Activated CD4-positive, alpha-beta T cell treated with anti-CD3 and anti-CD28 coated beads, Interleukin-2, amount 10 ng/mL, durations not matched to agents 7 days and 5 days (primary cell): ENCODE results near the gene MSH5. TPM values are rescaled to one million over a fixed set of nuclear protein-coding genes. Genes with fewer than 3 reads are reported as not detected.

ENCODE experiments used
- CTCF ChIA-PET: fragments of 350-600 bp; sonication (Branson Sonifier 250); formaldehyde crosslinking; loops from one replicate; lab custom pipeline; 2021; ENCODE audit warnings: antibody characterized with exemption; lab: Charles Lee
- POLR2A ChIA-PET: fragments of 350-600 bp; sonication (Branson Sonifier 250); formaldehyde crosslinking; loops from one replicate; lab custom pipeline; 2021; ENCODE audit warnings: antibody characterized with exemption; lab: Charles Lee
- DNase-seq: peaks from one replicate; pipeline ENCODE4 v3.0.0-alpha.2; 2020
- H3K27ac Mint-ChIP-seq: one replicate; pipeline ENCODE4 v1.8.0; 2021; ENCODE audit warnings: mild to moderate bottlenecking, moderate library complexity, mixed read lengths
- H3K27me3 Mint-ChIP-seq: one replicate; pipeline ENCODE4 v1.8.0; 2021; ENCODE audit warnings: mixed read lengths
- H3K36me3 Mint-ChIP-seq: one replicate; pipeline ENCODE4 v1.8.0; 2021; ENCODE audit warnings: low read depth, mixed read lengths
- H3K4me1 Mint-ChIP-seq: one replicate; pipeline ENCODE4 v1.8.0; 2021; ENCODE audit warnings: mixed read lengths
- H3K4me3 Mint-ChIP-seq: one replicate; pipeline ENCODE4 v1.8.0; 2021; ENCODE audit warnings: mild to moderate bottlenecking, moderate library complexity, mixed read lengths
- H3K9me3 Mint-ChIP-seq: one replicate; pipeline ENCODE4 v1.8.0; 2021; ENCODE audit warnings: mixed read lengths
- total RNA-seq, 2 experiments: library from RNA; stranded (reverse); gene quantifications; one replicate each; pipeline ENCODE4 v1.2.3, GENCODE V29; 2021

MSH5 gene
- 10 to 100 TPM; 56.1 to 58.0 TPM for total RNA-seq

- H3K4me1 Mint-ChIP-seq = peaks cover 56% of the 10 kb centered on the region
- peak within 1 kb of the TSS; percentile 94 for H3K4me3 Mint-ChIP-seq
- no peaks in the 10 kb centered on the region for H3K9me3 Mint-ChIP-seq
- H3K27me3 Mint-ChIP-seq = no peaks in the 10 kb centered on the region
- POLR2A ChIA-PET = interaction anchor here (0.6 to 1.3 kb wide), 4 partner anchors 10 to 123 kb away, joined by 3 to 7 read pairs (median 4); partner anchors contain the start of genes DDAH2, LSM2 and NEU1
- peaks cover 37% of the 10 kb centered on the region for H3K36me3 Mint-ChIP-seq
- DNase-seq = peak; percentile 98
- CTCF ChIA-PET = interaction anchor here (0.6 to 4.4 kb wide), 18 partner anchors 10 to 189 kb away, joined by 3 to 26 read pairs (median 4); partner anchors contain the start of genes BAG6, C6orf47, DDAH2 and GPANK1
- H3K27ac Mint-ChIP-seq = peak within 1 kb of the TSS; percentile 96
Observed at GRCh38 chr6:31739639-31740396, at the start of gene MSH5. Gene MSH5, plus strand, starts transcription at chr6:31740005. Its CDS starts 462 bp downstream, at chr6:31740467.

DNA sequence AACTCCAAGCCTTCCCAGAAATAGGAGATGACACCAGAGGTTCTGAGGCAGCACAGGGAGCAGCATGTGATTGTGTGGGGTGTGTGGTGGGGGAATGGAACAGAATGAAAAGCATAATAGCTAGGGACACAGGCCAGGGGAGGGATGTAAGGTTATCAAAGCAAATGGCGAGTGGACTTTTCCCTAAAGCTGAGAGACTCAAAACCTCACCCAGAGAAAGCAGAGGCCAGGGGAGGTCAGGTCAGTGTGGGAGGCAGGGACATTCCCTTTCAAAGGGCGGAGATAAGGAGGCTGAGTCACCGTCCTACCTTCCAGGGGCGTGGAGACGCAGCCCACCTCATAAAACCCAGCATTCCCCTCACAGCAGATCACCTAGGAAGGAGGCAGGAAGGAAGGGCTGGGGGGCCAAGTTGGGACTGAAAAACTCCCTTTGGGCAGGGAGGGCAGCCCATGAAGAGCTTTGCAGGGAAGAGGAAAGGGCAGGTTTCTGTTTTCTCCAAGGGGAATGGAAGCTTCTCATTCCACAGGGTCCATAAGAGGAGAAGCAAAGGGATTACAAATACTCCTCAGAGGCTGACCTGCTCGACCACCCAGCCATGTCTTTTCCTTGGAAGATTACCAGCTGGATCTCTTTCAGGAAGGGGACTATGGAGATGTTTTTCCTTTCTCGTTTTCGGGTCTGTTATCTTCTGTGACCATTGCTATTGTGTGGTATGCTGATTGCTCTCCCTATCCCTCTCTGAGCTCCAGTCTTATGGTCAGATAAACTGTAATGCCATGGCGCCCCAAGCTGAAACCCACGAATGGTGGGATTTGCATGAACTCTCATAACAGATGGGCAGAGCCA lies 49.4 kb upstream of the MSH5 start:
- peak overlapping the region; percentile 2 for H3K27ac Mint-ChIP-seq
- POLR2A ChIA-PET = no interaction called here
- CTCF ChIA-PET = interaction anchor here (0.5 to 1.7 kb wide), 4 partner anchors 10 to 150 kb away, joined by 3 to 4 read pairs (median 4); partner anchors contain the start of genes LY6G5C and LY6G6D
- DNase-seq = no peak
- peaks cover 59% of the 10 kb centered on the region for H3K36me3 Mint-ChIP-seq
- H3K4me1 Mint-ChIP-seq = no peaks in the 10 kb centered on the region
- no peaks in the 10 kb centered on the region for H3K27me3 Mint-ChIP-seq
- H3K4me3 Mint-ChIP-seq = no peak overlapping the region
- H3K9me3 Mint-ChIP-seq = no peaks in the 10 kb centered on the region

GRCh38 chr6:31691078-31691463 lies 48.7 kb upstream of the MSH5 start:
- H3K27ac Mint-ChIP-seq = no peak overlapping the region

GRCh38 chr6:31691564-31692108 lies 48.2 kb upstream of the MSH5 start:
- H3K36me3 Mint-ChIP-seq = peaks cover 55% of the 10 kb centered on the region
- no peaks in the 10 kb centered on the region for H3K9me3 Mint-ChIP-seq
- H3K4me3 Mint-ChIP-seq = no peak overlapping the region
- H3K4me1 Mint-ChIP-seq = no peaks in the 10 kb centered on the region
- H3K27ac Mint-ChIP-seq = no peak overlapping the region
- CTCF ChIA-PET = interaction anchor here (0.5 to 1.7 kb wide), 3 partner anchors 11 to 149 kb away, joined by 3 to 4 read pairs (median 4); partner anchors contain the start of genes C6orf47 and LY6G5C
- POLR2A ChIA-PET = no interaction called here
- no peaks in the 10 kb centered on the region for H3K27me3 Mint-ChIP-seq
- no peak for DNase-seq

More at GRCh38 chr6:31691078-31691463, 48.7 kb upstream of the MSH5 start:
- Mint-ChIP-seq H3K9me3 (no peaks in the 10 kb centered on the region), H3K4me3 (no peak overlapping the region), H3K27me3 (no peaks in the 10 kb centered on the region), H3K4me1 (no peaks in the 10 kb centered on the region), H3K36me3 (peaks cover 55% of the 10 kb centered on the region)
- no peak for DNase-seq
- ChIA-PET POLR2A (no interaction called here), CTCF (interaction anchor here (0.5 to 1.7 kb wide), 3 partner anchors 10 to 149 kb away, joined by 3 to 4 read pairs (median 4); partner anchors contain the start of gene LY6G5C)

- CTCF ChIA-PET = interaction anchor here (1.3 to 1.6 kb wide), 2 partner anchors 19 to 31 kb away, joined by 3 read pairs; partner anchors contain the start of gene C6orf47
- no peak for DNase-seq
- H3K36me3 Mint-ChIP-seq = peaks cover 55% of the 10 kb centered on the region
- H3K27ac Mint-ChIP-seq = no peak overlapping the region
- H3K27me3 Mint-ChIP-seq = no peaks in the 10 kb centered on the region
- peaks cover 3% of the 10 kb centered on the region for H3K4me1 Mint-ChIP-seq
- no peaks in the 10 kb centered on the region for H3K9me3 Mint-ChIP-seq
- POLR2A ChIA-PET = no interaction called here
- no peak overlapping the region for H3K4me3 Mint-ChIP-seq
Observed at GRCh38 chr6:31692353-31692752, 47.5 kb upstream of the MSH5 start.

GRCh38 chr6:31692886-31693285 lies 46.9 kb upstream of the MSH5 start:
- H3K4me1 Mint-ChIP-seq = peaks cover 8% of the 10 kb centered on the region
- H3K4me3 Mint-ChIP-seq = no peak overlapping the region
- no peaks in the 10 kb centered on the region for H3K9me3 Mint-ChIP-seq
- ChIA-PET POLR2A (no interaction called here), CTCF (interaction anchor here (1.3 to 1.6 kb wide), 2 partner anchors 18 to 32 kb away, joined by 3 read pairs; partner anchors contain the start of gene C6orf47)
- no peak for DNase-seq
- peaks cover 54% of the 10 kb centered on the region for H3K36me3 Mint-ChIP-seq
- H3K27ac Mint-ChIP-seq = no peak overlapping the region
- H3K27me3 Mint-ChIP-seq = no peaks in the 10 kb centered on the region

GRCh38 chr6:31693535-31693934 lies 46.3 kb upstream of the MSH5 start:
- Mint-ChIP-seq H3K36me3 (peaks cover 50% of the 10 kb centered on the region), H3K4me3 (no peak overlapping the region), H3K27me3 (no peaks in the 10 kb centered on the region), H3K27ac (no peak overlapping the region), H3K4me1 (peaks cover 10% of the 10 kb centered on the region), H3K9me3 (no peaks in the 10 kb centered on the region)
- no peak for DNase-seq
- ChIA-PET POLR2A (no interaction called here), CTCF (interaction anchor here (0.9 to 1.6 kb wide), 3 partner anchors 18 to 182 kb away, joined by 3 to 4 read pairs (median 3); no protein-coding TSS in a partner anchor)

DNA sequence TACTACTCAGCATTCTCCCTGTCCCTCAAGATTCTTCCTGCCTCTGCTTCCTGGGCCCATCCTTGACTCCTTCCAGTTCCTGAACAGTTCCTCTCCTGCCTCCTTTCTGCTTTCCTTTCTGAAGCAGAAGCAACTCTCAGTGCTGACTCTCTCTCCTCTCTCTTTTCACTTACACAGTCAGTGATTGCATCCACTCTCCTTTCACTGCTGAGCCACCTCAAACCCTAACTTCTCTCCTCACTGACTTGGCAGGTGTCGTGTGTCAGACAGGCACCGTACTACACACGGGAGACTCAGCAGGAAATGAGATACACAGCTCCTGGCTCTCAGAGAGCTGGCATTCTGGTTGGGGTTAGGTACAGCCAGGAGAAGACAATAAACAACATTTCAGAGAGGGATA lies 42.2 kb upstream of the MSH5 start:
- no peaks in the 10 kb centered on the region for H3K9me3 Mint-ChIP-seq
- no peak for DNase-seq
- H3K27ac Mint-ChIP-seq = peak overlapping the region; percentile 51
- peaks cover 29% of the 10 kb centered on the region for H3K4me1 Mint-ChIP-seq
- ChIA-PET CTCF (interaction anchor here (1.1 to 1.4 kb wide), 2 partner anchors 28 to 132 kb away, joined by 4 to 5 read pairs; no protein-coding TSS in a partner anchor), POLR2A (no interaction called here)
- H3K4me3 Mint-ChIP-seq = no peak overlapping the region
- H3K36me3 Mint-ChIP-seq = peaks cover 43% of the 10 kb centered on the region
- no peaks in the 10 kb centered on the region for H3K27me3 Mint-ChIP-seq

- CTCF ChIA-PET = no interaction called here
- DNase-seq = no peak
- H3K9me3 Mint-ChIP-seq = no peaks in the 10 kb centered on the region
- peak overlapping the region; percentile 66 for H3K27ac Mint-ChIP-seq
- peaks cover 35% of the 10 kb centered on the region for H3K4me1 Mint-ChIP-seq
- peaks cover 31% of the 10 kb centered on the region for H3K36me3 Mint-ChIP-seq
- H3K4me3 Mint-ChIP-seq = peak overlapping the region; percentile 96
- no peaks in the 10 kb centered on the region for H3K27me3 Mint-ChIP-seq
- POLR2A ChIA-PET = no interaction called here
Observed at GRCh38 chr6:31700740-31701401, 38.9 kb upstream of the MSH5 start.

GRCh38 chr6:31701666-31702404 lies 38.0 kb upstream of the MSH5 start:
- CTCF ChIA-PET = interaction anchor here (1.4 to 2.2 kb wide), 2 partner anchors 18 to 68 kb away, joined by 3 to 8 read pairs; no protein-coding TSS in a partner anchor
- DNase-seq = no peak
- H3K27me3 Mint-ChIP-seq = no peaks in the 10 kb centered on the region
- H3K4me3 Mint-ChIP-seq = peak overlapping the region; percentile 96
- peaks cover 35% of the 10 kb centered on the region for H3K4me1 Mint-ChIP-seq
- no peaks in the 10 kb centered on the region for H3K9me3 Mint-ChIP-seq
- POLR2A ChIA-PET = interaction anchor here (0.6 kb wide), 1 partner anchor 389 kb away, joined by 3 read pairs; no protein-coding TSS in a partner anchor
- peaks cover 27% of the 10 kb centered on the region for H3K36me3 Mint-ChIP-seq
- H3K27ac Mint-ChIP-seq = peak overlapping the region; percentile 96

- DNase-seq = no peak
- POLR2A ChIA-PET = interaction anchor here (0.6 kb wide), 1 partner anchor 388 kb away, joined by 3 read pairs; no protein-coding TSS in a partner anchor
- peak overlapping the region; percentile 96 for H3K27ac Mint-ChIP-seq
- H3K36me3 Mint-ChIP-seq = peaks cover 24% of the 10 kb centered on the region
- no peaks in the 10 kb centered on the region for H3K27me3 Mint-ChIP-seq
- no peaks in the 10 kb centered on the region for H3K9me3 Mint-ChIP-seq
- CTCF ChIA-PET = interaction anchor here (0.6 to 2.2 kb wide), 6 partner anchors 9 to 151 kb away, joined by 3 to 8 read pairs (median 3); no protein-coding TSS in a partner anchor
- H3K4me1 Mint-ChIP-seq = peaks cover 32% of the 10 kb centered on the region
- H3K4me3 Mint-ChIP-seq = peak overlapping the region; percentile 96
Observed at GRCh38 chr6:31702405-31702818, 37.4 kb upstream of the MSH5 start.
